Left hindlimb (tissue), 1 donor: ENCODE measurements around the gene RBBP8.
"Not testable (repeated sequence)": the region's sequence is repeated elsewhere in the genome, so short reads cannot be mapped to it uniquely, and the experiment has no call there.

ENCODE experiments used
- DNase-seq: peaks from one replicate; pipeline ENCODE4 v3.0.0-alpha.2; 2018

Gene RBBP8

GRCh38 chr18:22933206-22933965 lies at the start of gene RBBP8:
TSS of gene RBBP8 (plus strand) at chr18:22933328. CDS start at chr18:22936852, 3,524 bp downstream.
- peak; percentile 90 for DNase-seq

- no peak for DNase-seq
These were observed 49.3 kb upstream of the RBBP8 start for GRCh38 chr18:22883827-22884226.

DNA sequence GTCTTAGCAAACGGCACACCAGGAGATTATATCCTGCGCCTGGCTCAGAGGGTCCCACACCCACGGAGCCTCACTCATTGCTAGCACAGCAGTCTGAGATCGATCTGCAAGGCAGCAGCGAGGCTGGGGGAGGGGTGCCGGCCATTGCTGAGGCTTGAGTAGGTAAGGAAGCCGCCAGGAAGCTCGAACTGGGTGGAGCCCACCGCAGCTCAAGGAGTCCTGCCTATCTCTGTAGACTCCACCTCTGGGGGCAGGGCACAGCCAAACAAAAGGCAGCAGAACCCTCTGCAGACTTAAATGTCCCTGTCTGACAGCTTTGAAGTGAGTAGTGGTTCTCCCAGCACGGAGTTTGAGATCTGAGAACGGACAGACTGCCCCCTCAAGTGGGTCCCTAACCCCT lies 47.4 kb upstream of the RBBP8 start:
- DNase-seq = not testable (repeated sequence)

GRCh38 chr18:22899421-22899820 lies 33.7 kb upstream of the RBBP8 start:
- no peak for DNase-seq

GRCh38 chr18:22900558-22901238 lies 32.4 kb upstream of the RBBP8 start:
- peak; percentile 31 for DNase-seq

GRCh38 chr18:22902093-22902492 lies 31.0 kb upstream of the RBBP8 start:
- DNase-seq = no peak

- DNase-seq = not testable (repeated sequence)
These were observed 29.9 kb upstream of the RBBP8 start for GRCh38 chr18:22903248-22903647.

DNA sequence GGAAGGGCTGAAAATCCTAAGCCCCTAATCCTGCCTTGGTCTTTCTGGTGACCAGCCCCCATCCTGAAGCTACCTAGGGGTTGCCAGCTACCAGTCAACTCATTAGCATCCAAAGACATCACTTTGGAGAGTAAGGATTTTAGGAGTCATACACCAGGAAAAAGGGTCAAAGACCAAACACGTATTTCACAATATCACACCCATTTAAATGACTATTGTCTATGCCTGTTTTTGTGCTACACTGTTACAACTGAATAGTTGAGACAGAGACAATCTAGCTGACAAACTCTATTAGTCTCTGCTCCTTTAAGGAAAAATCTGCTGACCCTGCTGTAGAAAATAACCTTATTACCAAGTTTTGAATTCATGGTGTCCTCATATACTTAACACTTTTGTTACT lies 21.0 kb upstream of the RBBP8 start:
- DNase-seq = no peak

DNA sequence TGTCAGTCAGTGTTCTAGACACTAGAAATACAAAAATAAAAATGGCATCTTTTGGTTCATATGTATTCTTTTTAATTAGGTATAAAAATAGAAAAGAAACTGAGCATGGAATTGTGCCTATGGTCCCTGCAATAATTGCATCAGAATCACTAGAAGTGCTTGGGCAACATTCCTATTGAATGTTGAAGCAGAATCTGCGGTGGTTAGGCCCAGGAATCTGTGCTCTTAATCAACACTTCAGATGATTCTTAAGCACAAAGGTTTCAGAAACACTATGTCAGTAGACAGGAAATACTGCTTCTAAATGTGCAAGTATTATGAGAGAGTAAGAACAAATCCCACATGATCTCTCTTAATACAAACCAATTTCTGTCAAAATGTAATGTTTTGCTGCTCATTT lies 20.3 kb upstream of the RBBP8 start:
- no peak for DNase-seq

GRCh38 chr18:22913861-22914260 lies 19.3 kb upstream of the RBBP8 start:
- no peak for DNase-seq

GRCh38 chr18:22914633-22915032 lies 18.5 kb upstream of the RBBP8 start:
- DNase-seq = no peak

- no peak for DNase-seq
These were observed 17.8 kb upstream of the RBBP8 start for GRCh38 chr18:22915337-22915736.

DNA sequence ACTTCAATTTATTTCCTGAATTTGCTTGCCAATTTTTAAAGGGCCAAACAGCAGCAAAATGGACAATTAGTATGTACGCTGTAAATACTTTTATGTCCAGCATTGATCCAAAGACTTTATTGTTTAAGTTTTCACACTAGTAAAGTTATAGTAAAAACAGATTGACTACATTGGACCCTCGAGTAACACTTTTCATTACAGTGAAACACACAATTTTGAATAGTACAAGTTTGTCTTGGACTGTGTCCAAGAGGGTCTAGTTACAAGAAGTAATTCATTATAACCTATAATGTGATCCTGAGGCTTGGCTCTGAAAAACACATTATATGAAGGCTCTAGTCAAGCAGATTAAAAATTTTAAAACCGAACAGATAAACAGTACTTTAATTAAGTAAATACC lies 11.4 kb upstream of the RBBP8 start:
- no peak for DNase-seq

- no peak for DNase-seq
These were observed 8.5 kb upstream of the RBBP8 start for GRCh38 chr18:22924589-22924988.

- no peak for DNase-seq
These were observed 6.7 kb upstream of the RBBP8 start for GRCh38 chr18:22926454-22926853.

- no peak for DNase-seq
These were observed 4.8 kb upstream of the RBBP8 start for GRCh38 chr18:22928339-22928738.

- peak; percentile 62 for DNase-seq
These were observed 2.9 kb upstream of the RBBP8 start for GRCh38 chr18:22930089-22930713.

DNA sequence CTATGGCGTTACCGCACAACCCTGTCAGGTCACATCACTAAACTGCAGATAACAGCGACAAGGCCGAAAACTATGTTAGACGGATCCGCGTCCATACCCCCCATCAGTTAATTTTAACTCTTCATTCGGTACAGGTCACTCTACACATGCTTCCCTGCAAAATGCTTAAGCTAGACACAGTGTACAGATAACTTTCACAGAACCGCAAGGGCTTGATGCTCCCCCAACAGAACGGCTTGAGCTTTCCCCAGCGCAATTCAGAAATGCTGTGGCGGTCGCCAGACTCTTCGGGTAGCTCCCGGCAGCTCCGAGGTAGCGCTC lies 283 bp upstream of the RBBP8 start:
- no peak for DNase-seq

DNA sequence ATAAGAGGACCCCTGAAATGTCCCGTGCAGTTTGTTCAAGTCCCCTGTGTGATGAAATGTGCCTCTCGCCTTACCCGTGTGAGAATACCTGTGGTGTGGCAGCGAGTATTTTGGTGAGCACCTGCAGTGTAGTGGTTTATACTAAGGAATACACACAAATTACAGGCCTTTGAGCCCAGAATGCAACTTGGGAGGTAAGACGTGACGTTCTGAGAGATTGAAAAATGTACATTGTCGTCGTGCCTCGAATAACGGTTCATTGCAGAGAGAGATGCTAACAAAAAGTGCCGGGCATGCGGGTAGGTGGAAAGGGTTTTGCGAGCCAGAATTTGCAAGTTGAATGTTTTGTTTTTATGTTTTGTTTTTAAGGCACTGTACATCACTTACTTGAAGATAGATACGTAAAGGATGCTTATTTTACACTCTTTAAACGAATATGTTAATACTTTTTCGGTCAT lies 867 bp downstream of the RBBP8 start:
- DNase-seq = no peak

DNA sequence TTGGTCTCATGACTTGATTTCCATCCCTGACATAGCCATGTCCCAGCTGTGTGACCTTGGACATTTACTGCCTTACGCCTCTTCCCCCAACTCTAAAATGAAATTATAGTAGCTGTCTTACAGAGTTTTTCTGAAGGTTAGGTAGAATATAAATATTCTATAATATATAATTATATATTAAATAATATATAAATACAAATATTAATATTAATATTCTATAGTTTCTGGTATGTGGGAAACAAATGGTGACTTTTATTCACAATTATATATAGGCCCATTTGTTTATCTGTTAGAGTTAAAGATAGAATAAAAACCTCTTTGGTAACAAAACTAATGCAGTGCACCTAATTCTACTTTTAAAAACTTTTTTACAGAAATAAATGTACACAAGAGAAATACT lies 1.7 kb downstream of the RBBP8 start:
- DNase-seq = no peak

DNA sequence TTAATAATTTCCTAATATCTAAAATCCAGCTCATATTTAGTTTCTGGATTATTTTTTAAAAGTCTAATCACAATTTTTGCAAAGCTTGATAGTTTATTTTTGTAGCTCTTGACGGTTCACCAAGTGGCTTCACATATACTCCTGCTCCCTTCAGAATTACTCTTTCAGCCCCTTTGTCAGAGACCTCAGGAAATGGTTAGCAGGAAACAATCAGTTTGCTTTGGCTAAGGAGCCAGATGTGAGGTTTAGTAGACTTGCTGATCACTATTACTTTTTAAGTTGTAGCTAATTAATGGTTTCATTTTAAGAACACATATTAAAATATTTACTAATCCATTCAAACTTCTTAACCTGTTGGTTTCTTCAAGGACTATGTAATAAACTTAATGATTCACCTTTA lies 2.3 kb downstream of the RBBP8 start:
- no peak for DNase-seq

DNA sequence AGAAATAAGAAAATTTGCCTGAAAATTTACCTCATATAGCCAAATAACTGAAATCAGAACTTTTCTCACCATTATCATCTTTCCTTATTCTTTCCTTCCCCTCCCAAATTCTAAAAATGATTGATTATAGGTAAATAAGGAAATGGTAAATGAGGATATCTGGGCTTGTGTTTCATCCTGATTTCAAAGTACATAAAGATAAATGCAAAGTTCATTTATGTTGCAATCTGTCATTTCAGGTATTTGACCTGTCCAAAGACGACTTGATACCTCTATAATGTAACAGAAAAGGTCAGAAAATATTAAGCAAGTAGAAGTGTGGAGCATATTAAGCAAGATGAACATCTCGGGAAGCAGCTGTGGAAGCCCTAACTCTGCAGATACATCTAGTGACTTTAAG lies 3.4 kb downstream of the RBBP8 start:
- no peak for DNase-seq

GRCh38 chr18:22939649-22940048 lies 6.5 kb downstream of the RBBP8 start:
- no peak for DNase-seq

DNA sequence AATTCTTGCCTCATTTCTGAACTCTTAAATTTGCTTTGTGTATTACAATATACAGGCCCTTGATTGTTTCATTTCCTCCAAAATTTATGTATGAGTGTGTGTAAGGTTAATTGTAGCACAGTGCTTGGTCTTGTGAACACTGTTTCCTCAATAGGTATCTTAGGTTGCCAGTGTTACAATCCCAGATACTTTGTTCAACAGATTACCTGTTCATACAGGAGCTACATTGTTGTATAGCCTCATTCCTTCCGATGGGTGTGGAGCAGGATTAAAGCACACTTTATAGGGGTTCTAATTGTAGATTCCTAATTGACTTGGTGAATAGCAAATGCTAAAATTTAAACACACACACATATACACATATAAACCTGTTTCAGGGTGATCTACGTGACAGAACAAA lies 10.7 kb downstream of the RBBP8 start:
- DNase-seq = no peak
